ENCODE measurements around the gene PDE4D.

DNA sequence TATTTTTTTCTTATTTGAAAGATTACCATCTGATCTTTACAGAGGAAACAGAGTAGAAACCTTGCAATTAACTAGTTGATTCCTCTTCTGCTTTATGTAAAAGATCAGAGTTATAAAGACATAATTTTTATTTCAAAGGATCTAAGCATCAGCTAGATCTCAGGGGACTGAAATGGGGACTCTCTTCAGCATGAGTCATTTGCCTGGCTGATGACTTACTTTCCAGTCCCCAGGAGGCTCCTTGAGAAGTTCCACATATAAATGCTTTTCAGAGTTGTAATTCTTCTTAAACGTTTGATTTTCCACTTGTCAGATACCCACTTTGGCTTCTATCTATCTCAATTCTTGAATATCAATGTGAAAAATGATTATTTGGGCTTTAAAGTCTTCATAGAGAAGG lies 921.2 kb downstream of the PDE4D start:
- TF ChIP-seq POLR2A (IDR thresholded peaks at IDR 0.05; ENCODE audit: low read depth, low read length) (no peak), MXI1 (IDR thresholded peaks at IDR 0.05; ENCODE audit: borderline replicate concordance, low read depth, low read length) (no peak), CEBPB (IDR thresholded peaks at IDR 0.05; ENCODE audit: low read depth, low read length) (no peak), FOS (IDR thresholded peaks at IDR 0.05; ENCODE audit: low read depth, low read length) (no peak), RCOR1 (IDR thresholded peaks at IDR 0.05; ENCODE audit: insufficient replicate concordance, low read length) (no peak), MAZ (IDR thresholded peaks at IDR 0.05; ENCODE audit: borderline replicate concordance, low read depth, low read length) (no peak), MAFK (IDR thresholded peaks at IDR 0.05; ENCODE audit: low read depth, low read length) (no peak), RAD21 (IDR thresholded peaks at IDR 0.05; ENCODE audit: low read length) (no peak), SMC3 (IDR thresholded peaks at IDR 0.05; ENCODE audit: low read depth, low read length) (no peak)
- TF ChIP-seq, protein P1, sequence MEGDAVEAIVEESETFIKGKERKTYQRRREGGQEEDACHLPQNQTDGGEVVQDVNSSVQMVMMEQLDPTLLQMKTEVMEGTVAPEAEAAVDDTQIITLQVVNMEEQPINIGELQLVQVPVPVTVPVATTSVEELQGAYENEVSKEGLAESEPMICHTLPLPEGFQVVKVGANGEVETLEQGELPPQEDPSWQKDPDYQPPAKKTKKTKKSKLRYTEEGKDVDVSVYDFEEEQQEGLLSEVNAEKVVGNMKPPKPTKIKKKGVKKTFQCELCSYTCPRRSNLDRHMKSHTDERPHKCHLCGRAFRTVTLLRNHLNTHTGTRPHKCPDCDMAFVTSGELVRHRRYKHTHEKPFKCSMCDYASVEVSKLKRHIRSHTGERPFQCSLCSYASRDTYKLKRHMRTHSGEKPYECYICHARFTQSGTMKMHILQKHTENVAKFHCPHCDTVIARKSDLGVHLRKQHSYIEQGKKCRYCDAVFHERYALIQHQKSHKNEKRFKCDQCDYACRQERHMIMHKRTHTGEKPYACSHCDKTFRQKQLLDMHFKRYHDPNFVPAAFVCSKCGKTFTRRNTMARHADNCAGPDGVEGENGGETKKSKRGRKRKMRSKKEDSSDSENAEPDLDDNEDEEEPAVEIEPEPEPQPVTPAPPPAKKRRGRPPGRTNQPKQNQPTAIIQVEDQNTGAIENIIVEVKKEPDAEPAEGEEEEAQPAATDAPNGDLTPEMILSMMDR (conservative IDR thresholded peaks at IDR 0.05; ENCODE audit: low read depth, low read length) = no peak
- TF ChIP-seq, protein P2, sequence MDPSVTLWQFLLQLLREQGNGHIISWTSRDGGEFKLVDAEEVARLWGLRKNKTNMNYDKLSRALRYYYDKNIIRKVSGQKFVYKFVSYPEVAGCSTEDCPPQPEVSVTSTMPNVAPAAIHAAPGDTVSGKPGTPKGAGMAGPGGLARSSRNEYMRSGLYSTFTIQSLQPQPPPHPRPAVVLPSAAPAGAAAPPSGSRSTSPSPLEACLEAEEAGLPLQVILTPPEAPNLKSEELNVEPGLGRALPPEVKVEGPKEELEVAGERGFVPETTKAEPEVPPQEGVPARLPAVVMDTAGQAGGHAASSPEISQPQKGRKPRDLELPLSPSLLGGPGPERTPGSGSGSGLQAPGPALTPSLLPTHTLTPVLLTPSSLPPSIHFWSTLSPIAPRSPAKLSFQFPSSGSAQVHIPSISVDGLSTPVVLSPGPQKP (IDR thresholded peaks at IDR 0.05; ENCODE audit: borderline replicate concordance, low read depth, low read length) = no peak
- TF ChIP-seq, protein P3, sequence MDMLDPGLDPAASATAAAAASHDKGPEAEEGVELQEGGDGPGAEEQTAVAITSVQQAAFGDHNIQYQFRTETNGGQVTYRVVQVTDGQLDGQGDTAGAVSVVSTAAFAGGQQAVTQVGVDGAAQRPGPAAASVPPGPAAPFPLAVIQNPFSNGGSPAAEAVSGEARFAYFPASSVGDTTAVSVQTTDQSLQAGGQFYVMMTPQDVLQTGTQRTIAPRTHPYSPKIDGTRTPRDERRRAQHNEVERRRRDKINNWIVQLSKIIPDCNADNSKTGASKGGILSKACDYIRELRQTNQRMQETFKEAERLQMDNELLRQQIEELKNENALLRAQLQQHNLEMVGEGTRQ (IDR thresholded peaks at IDR 0.05; ENCODE audit: low read depth, low read length) = no peak

Data from IMR-90 (cell line).